Measurements from ENCODE around the gene UBE3D. TPM values are rescaled to one million over a fixed set of nuclear protein-coding genes. Genes with fewer than 3 reads are reported as not detected.

The UBE3D gene
- total and polyA plus RNA-seq, 2 of the 8 experiments (the other 6 are each of a cell fraction or from before 2014, with no cell fraction given): 5.7 to 16.3 TPM

DNA sequence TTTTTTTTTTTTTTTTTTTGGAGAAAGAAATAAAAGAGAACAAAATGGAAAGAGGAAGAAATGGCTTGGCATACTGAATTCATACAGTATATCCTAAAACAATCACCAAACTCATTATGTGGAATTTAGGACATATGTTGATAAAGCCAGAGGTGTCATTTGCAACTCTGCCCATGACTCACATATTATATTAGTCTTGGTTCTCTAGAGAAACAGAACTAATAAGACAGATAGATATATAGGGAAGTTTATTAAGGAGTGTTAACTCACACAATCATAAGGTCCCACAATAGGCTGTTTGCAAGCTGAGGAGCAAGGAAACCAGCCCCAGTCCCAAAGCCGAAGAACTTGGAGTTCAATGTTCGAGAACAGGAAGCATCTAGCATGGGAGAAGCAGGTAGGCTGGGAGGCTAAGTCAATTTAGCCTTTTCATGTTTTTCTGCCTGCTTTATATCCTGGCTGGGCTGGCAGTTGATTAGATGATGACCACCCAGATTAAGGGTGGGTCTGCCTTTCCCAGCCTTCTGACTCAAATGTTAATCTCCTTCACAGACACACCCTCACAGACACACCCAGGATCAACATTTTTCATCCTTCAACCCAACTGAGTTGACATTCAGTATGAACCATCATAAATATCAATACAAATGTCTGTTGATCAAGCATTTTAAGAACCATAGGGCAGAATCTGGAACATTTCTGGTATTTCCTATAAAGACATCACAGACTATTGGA lies 102.3 kb downstream of the UBE3D start:
- Histone ChIP-seq H4K8ac (ENCODE audit: extremely low read depth, insufficient read depth, low read length) (no peak overlapping the region), H4K20me1 (replicated peaks in 1 of 2; ENCODE audit: control insufficient read depth in 1 of 2, insufficient read depth in 2 of 2, low read length in 2 of 2) (peaks cover 0 to 2% of the 10 kb centered on the region in 2 experiments), H2BK120ac (replicated peaks; ENCODE audit: low read depth, low read length) (no peak overlapping the region), H4K5ac (ENCODE audit: insufficient read length, low read depth, low read length) (no peak overlapping the region), H3K4me3 (ENCODE audit: extremely low read depth in 1 of 4, insufficient read depth in 2 of 4, low read depth in 3 of 4, low read length in 4 of 4) (no peak overlapping the region), H2BK5ac (ENCODE audit: low read depth, low read length) (no peak overlapping the region), H3K79me2 (ENCODE audit: control insufficient read depth in 1 of 2, insufficient read depth in 2 of 2, low read length in 2 of 2) (no peaks in the 10 kb centered on the region), H3K27me3 (replicated peaks in 1 of 4; ENCODE audit: control insufficient read depth in 3 of 4, extremely low read depth in 1 of 4, insufficient read depth in 3 of 4, low read length in 3 of 4) (no peaks in the 10 kb centered on the region), H3K4ac (replicated peaks; ENCODE audit: insufficient read length, low read depth, low read length) (no peak overlapping the region), H3K4me2 (ENCODE audit: insufficient read depth in 1 of 2, low read depth in 2 of 2, low read length in 2 of 2) (no peak overlapping the region), H3K9me3 (ENCODE audit: insufficient read depth in 2 of 2, low read depth in 1 of 2, low read length in 1 of 2) (no peaks in the 10 kb centered on the region), H2AFZ (ENCODE audit: low read length) (no peak overlapping the region), H2BK15ac (ENCODE audit: low read length) (no peak overlapping the region), H3K14ac (ENCODE audit: insufficient read length) (no peak overlapping the region), H3K56ac (replicated peaks; ENCODE audit: insufficient read length, low read depth, low read length) (no peak overlapping the region), H3K36me3 (ENCODE audit: control insufficient read depth in 2 of 4, insufficient read depth in 4 of 4, low read length in 3 of 4) (no peaks in the 10 kb centered on the region), H3K9ac (replicated peaks in 1 of 4; ENCODE audit: extremely low read depth in 1 of 4, low read depth in 3 of 4, low read length in 3 of 4) (no peak overlapping the region), H3K4me1 (replicated peaks in 1 of 4; ENCODE audit: control insufficient read depth in 3 of 4, insufficient read depth in 4 of 4, low read length in 3 of 4) (peaks cover 0 to 8% (median 5%) of the 10 kb centered on the region in 4 experiments; a peak in 4 of 7 replicates), H4K91ac (replicated peaks; ENCODE audit: insufficient read length, low read length) (no peak overlapping the region), H3K23ac (ENCODE audit: insufficient read length) (no peak overlapping the region), H2BK12ac (ENCODE audit: low read depth, low read length) (no peak overlapping the region), H3K23me2 (ENCODE audit: low read depth, low read length) (no peaks in the 10 kb centered on the region), H3K27ac (ENCODE audit: low read depth, low read length) (no peak overlapping the region), H3K79me1 (ENCODE audit: low read depth, low read length) (no peaks in the 10 kb centered on the region), H2AK5ac (ENCODE audit: low read depth, low read length) (no peak overlapping the region), H2BK20ac (ENCODE audit: low read length) (no peak overlapping the region), H3K18ac (ENCODE audit: extremely low read depth, low read length) (no peak overlapping the region)
- no peak for DNase-seq (ENCODE audit: low read depth in 1 of 2, low spot score in 2 of 2)
- no peak for FAIRE-seq
- WGBS, 2 experiments (ENCODE audit: extremely low coverage in 1 of 2, insufficient coverage in 1 of 2, insufficient read length in 1 of 2, insufficient replicate concordance in 2 of 2, low coverage in 1 of 2, low lambda C conversion rate in 2 of 2, missing lambda C conversion rate in 1 of 2): 93% methylated on average over 2 of the region's 2 CpGs; no CpG with 5 or more reads in 1 of the 2 experiments
- POLR2A ChIA-PET (ENCODE audit: partially characterized antibody): no interaction called here
- CTCF ChIA-PET (ENCODE audit: partially characterized antibody): no interaction called here

Measured in H1 (cell line).